ENCODE results near the gene INKA2.

The INKA2 gene

DNA sequence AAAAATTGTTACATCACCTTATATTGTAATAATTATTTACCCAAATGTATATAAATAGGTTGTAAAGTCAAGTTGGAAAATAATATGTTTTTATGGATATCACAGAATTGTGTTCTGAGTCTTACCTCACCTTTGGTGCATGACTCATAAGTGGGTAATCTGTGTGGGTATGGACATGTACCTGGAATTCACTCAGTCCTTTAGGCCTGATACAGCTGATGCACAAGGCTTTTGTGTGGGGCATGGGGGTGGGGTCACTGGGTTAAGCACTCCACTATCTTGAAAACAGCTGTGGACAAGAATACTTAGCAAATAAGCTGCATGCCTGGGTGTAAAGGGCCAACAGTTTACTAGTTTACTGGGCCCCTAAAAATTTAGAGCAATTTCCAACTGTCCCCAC, 34.4 kb downstream of the INKA2 start:
- DNase-seq (ENCODE audit: low read depth, low spot score) = no peak

GRCh38 chr1:111704240-111704639, 35.0 kb downstream of the INKA2 start:
- DNase-seq (ENCODE audit: low read depth, low spot score) = no peak

DNA sequence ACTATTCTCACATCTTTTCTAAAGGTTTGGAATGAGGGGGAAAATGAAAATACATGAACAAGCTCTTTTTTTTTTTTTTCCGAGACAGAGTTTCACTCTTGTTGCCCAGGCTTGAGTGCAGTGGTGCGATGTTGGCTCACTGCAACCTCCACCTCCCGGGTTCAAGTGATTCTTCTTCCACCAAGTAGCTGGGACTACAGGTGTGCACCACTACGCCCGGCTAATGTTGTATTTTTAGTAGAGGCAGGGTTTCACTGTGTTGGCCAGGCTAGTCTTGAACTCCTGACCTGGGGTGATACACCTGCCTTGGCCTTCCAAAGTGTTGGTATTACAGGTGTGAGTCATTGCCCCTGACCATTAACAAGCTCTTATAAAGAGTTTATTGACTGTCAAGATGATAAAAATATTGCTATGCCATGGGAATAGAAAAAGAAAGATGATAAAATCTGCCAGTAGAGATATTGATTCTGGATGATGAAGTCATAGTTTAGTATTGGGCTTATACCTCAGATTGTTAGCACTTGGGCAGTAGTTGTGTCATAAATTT, 36.6 kb downstream of the INKA2 start:
- no peak for DNase-seq (ENCODE audit: low read depth, low spot score)

GRCh38 chr1:111699268-111699667, 39.9 kb downstream of the INKA2 start:
- DNase-seq (ENCODE audit: low read depth, low spot score) = no peak

GRCh38 chr1:111696330-111696729, 42.9 kb downstream of the INKA2 start:
- DNase-seq (ENCODE audit: low read depth, low spot score) = no peak

DNA sequence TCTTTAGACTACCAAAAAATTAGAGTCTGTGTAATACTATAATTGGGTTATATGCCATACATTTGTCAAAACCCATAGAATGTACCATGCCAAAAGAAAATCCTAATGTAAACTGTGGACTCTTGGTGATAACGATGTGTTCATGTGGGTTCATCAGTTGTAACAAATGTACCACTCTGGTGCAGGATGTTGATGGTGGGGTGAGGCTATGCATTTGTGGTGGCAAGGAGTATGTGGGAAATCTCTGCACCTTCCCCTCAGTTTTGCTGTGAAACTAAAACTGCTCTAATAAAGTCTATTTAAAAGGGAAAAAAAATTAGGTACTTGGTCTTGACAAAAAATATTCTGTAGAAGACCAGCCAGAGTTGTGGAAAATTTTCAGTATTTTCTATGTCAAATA, 43.4 kb downstream of the INKA2 start:
- DNase-seq (ENCODE audit: low read depth, low spot score) = no peak

DNA sequence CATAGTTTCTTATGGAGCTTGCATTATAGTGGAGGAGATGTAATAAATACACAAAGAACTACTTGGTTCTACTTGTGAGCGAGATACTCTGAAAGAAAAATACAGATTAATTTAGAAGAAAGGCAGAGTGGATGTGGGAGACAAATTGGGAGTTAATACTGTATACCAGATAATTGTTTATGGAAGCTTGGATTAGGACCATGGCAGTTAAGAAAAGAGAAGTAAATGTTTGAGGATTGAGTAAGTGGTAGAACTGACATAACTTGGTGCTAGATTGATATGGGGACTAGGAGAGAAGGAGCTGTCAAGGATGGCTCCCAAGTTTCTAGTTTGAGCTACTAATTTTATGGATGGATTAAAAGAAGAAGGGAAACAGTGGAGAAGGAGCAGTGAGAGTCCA, 47.3 kb downstream of the INKA2 start:
- no peak for DNase-seq (ENCODE audit: low read depth, low spot score)

DNA sequence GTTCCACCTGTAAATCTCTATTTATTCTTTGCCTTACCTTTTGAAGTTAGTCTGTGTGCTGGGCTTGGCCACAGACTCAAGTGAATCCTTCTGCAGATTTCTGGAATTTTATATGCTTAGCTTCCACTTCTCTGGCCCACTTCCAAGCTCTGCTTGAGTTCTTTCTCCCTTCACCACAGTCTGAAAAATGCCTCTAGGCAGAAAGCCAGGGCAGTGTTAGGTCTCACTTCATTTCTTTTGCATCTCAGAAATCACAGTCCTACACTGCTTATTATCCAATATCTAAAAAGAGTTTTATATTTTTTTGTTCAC, 48.9 kb downstream of the INKA2 start:
- DNase-seq (ENCODE audit: low read depth, low spot score) = peak; percentile 91

Measured in smooth muscle cell of the brain vasculature (primary cell).